Amniotic stem cell (primary cell): Measurements from ENCODE around the gene FLNC.
A peak's percentile ranks its signal among the peaks of the same experiment; 100 is the strongest.

ENCODE experiments used
- DNase-seq: peaks from one replicate; lab custom pipeline; 2025; lab: John Stamatoyannopoulos, UW

Gene FLNC

GRCh38 chr7:128879939-128880746 lies 49.9 kb downstream of the FLNC start:
- DNase-seq: peak; percentile 7

GRCh38 chr7:128880791-128881457 lies 50.7 kb downstream of the FLNC start:
- no peak for DNase-seq

- no peak for DNase-seq
These were observed 51.4 kb downstream of the FLNC start for GRCh38 chr7:128881458-128882125.

- DNase-seq: no peak
These were observed 51.9 kb downstream of the FLNC start for GRCh38 chr7:128882134-128882533.

- DNase-seq: peak; percentile 60
These were observed 53.6 kb downstream of the FLNC start for GRCh38 chr7:128883622-128884448.

- DNase-seq: no peak
These were observed 54.6 kb downstream of the FLNC start for GRCh38 chr7:128884561-128885369.

- no peak for DNase-seq
These were observed 55.4 kb downstream of the FLNC start for GRCh38 chr7:128885370-128886187.

- no peak for DNase-seq
These were observed 56.4 kb downstream of the FLNC start for GRCh38 chr7:128886391-128887168.

GRCh38 chr7:128887169-128888038 lies 57.2 kb downstream of the FLNC start:
- no peak for DNase-seq

- no peak for DNase-seq
These were observed 58.0 kb downstream of the FLNC start for GRCh38 chr7:128888039-128888755.

GRCh38 chr7:128888756-128889095 lies 58.5 kb downstream of the FLNC start:
- DNase-seq: no peak

- DNase-seq: no peak
These were observed 58.9 kb downstream of the FLNC start for GRCh38 chr7:128889121-128889520.

- no peak for DNase-seq
These were observed 60.3 kb downstream of the FLNC start for GRCh38 chr7:128890306-128891109.

GRCh38 chr7:128891110-128891941 lies 61.1 kb downstream of the FLNC start:
- DNase-seq: no peak

GRCh38 chr7:128891942-128892269 lies 61.7 kb downstream of the FLNC start:
- no peak for DNase-seq

- DNase-seq: no peak
These were observed 62.5 kb downstream of the FLNC start for GRCh38 chr7:128892521-128893250.
